ENCODE data around the gene EEFSEC.

EEFSEC gene

DNA sequence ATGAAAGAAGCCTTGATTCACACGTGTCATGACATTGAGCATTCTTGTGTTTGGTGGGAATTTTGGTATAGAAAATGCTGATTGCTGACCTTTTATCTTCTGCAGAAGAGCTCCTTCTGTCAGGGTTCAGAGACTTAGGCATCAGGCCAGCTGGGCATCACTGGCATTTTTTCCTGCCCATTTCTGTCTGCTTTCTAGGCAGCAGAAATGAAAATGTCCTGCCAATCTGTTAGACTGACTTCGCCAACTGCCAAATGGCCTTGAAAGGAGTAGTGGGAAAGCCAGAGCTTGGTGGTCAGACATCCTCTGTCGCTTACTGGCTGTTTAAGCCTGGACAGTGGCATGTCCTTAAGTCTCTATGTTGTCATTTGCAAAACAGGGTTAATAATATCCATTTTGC, 57.4 kb downstream of the EEFSEC start:
- H3K9ac ChIP-seq (ENCODE audit: low read depth in 1 of 2, low read length in 2 of 2), result no peak overlapping the region
- no peaks in the 10 kb centered on the region for H3K27me3 ChIP-seq (ENCODE audit: control insufficient read depth in 1 of 2, insufficient read depth in 2 of 2, low read length in 2 of 2)
- H3K27ac ChIP-seq (ENCODE audit: low read depth, low read length), result no peak overlapping the region
- H3K4me1 ChIP-seq (ENCODE audit: control insufficient read depth in 1 of 2, insufficient read depth in 2 of 2, low read length in 2 of 2), result no peaks in the 10 kb centered on the region
- no peaks in the 10 kb centered on the region for H3K36me3 ChIP-seq (ENCODE audit: control insufficient read depth in 1 of 2, insufficient read depth in 2 of 2, low read length in 2 of 2)
- no peak overlapping the region for H3K4me3 ChIP-seq (ENCODE audit: low read depth in 1 of 2, low read length in 2 of 2)
- H3K9me3 ChIP-seq (ENCODE audit: control insufficient read depth in 1 of 2, low read length in 2 of 2), result no peaks in the 10 kb centered on the region

DNA sequence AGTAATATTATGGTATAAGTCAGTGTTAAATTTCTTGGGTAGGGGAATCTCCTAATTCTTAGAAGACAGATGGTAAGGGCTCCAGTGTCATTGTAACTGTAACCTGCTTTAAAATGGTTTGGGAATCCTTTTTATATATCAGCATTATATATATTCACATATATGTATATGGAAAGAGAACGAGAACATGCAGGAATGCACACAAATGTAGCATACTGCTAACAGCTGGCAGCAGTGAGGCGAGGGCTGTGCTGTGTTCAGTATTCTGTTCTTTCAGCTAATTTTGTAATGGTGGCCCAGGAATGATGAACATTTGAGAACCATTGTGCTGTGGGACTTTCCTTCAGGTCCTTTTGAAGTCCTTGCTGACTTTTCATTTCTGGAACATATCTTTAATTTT, 60.8 kb downstream of the EEFSEC start:
- H3K4me1 ChIP-seq (ENCODE audit: control insufficient read depth in 1 of 2, insufficient read depth in 2 of 2, low read length in 2 of 2), result peaks cover 2 to 9% of the 10 kb centered on the region in 2 donors
- H3K27ac ChIP-seq (ENCODE audit: low read depth, low read length), result no peak overlapping the region
- no peak overlapping the region for H3K9ac ChIP-seq (ENCODE audit: low read depth in 1 of 2, low read length in 2 of 2)
- no peaks in the 10 kb centered on the region for H3K27me3 ChIP-seq (ENCODE audit: control insufficient read depth in 1 of 2, insufficient read depth in 2 of 2, low read length in 2 of 2)
- no peaks in the 10 kb centered on the region for H3K36me3 ChIP-seq (ENCODE audit: control insufficient read depth in 1 of 2, insufficient read depth in 2 of 2, low read length in 2 of 2)
- H3K9me3 ChIP-seq (ENCODE audit: control insufficient read depth in 1 of 2, low read length in 2 of 2), result no peaks in the 10 kb centered on the region
- H3K4me3 ChIP-seq (ENCODE audit: low read depth in 1 of 2, low read length in 2 of 2), result no peak overlapping the region

DNA sequence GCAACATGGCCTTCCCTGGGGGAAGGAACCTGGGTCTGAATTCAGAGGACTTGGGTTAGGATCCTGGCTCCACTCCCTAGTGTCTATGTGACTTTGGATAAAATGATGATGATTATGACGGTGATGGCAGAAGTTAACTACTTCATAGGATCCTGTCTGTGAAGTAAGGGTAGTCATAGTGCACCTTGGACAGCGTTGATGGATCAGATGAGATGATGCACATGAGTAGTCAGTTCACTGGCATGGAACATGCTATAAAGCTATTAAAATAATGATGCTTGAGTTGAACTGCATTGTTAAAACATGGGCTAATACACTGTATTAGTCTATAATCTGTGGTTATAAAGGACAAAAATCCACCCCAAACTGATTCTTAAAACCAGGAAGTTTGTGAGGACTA, 62.0 kb downstream of the EEFSEC start:
- Histone ChIP-seq H3K36me3 (ENCODE audit: control insufficient read depth in 1 of 2, insufficient read depth in 2 of 2, low read length in 2 of 2) (no peaks in the 10 kb centered on the region), H3K4me3 (ENCODE audit: low read depth in 1 of 2, low read length in 2 of 2) (no peak overlapping the region), H3K4me1 (ENCODE audit: control insufficient read depth in 1 of 2, insufficient read depth in 2 of 2, low read length in 2 of 2) (peaks cover 2 to 9% of the 10 kb centered on the region in 2 donors), H3K9ac (ENCODE audit: low read depth in 1 of 2, low read length in 2 of 2) (no peak overlapping the region), H3K27me3 (ENCODE audit: control insufficient read depth in 1 of 2, insufficient read depth in 2 of 2, low read length in 2 of 2) (no peaks in the 10 kb centered on the region), H3K27ac (ENCODE audit: low read depth, low read length) (no peak overlapping the region), H3K9me3 (ENCODE audit: control insufficient read depth in 1 of 2, low read length in 2 of 2) (no peaks in the 10 kb centered on the region)

DNA sequence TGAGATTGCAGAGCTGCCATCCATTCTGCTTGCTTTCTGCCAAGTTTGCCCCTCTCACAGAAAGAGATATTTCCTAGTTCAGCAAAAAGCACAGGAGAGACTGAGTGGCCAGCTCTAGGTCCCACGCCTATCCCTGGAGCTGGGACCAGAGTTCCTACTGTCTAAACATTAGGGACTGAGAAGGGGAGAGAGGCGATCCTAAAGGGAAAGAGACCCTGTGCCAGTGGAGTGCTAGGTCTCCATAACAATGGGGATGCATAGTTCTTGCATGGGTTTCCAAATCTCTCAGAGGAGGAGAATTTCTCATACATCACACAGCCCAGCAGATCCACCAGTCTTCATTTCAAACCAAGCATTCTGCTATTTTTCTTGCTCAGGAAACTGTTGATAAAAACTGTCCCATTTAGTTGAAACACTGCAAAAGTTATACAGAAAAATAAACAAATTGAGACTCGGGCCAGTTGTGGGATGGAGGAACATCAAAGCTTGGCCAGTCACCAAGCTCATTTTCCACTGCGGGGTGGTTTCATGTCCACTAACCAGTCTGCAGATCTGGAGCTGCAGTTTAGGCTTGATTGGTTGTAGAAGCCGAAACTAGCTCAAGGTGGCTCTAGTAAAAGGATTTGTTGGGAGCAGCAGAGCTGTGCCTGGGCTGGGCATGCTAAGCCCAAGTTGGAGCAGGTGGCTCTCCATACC, 62.7 kb downstream of the EEFSEC start:
- H3K36me3 ChIP-seq (ENCODE audit: control insufficient read depth in 1 of 2, insufficient read depth in 2 of 2, low read length in 2 of 2), result no peaks in the 10 kb centered on the region
- peaks cover 2 to 9% of the 10 kb centered on the region in 2 donors for H3K4me1 ChIP-seq (ENCODE audit: control insufficient read depth in 1 of 2, insufficient read depth in 2 of 2, low read length in 2 of 2)

DNA sequence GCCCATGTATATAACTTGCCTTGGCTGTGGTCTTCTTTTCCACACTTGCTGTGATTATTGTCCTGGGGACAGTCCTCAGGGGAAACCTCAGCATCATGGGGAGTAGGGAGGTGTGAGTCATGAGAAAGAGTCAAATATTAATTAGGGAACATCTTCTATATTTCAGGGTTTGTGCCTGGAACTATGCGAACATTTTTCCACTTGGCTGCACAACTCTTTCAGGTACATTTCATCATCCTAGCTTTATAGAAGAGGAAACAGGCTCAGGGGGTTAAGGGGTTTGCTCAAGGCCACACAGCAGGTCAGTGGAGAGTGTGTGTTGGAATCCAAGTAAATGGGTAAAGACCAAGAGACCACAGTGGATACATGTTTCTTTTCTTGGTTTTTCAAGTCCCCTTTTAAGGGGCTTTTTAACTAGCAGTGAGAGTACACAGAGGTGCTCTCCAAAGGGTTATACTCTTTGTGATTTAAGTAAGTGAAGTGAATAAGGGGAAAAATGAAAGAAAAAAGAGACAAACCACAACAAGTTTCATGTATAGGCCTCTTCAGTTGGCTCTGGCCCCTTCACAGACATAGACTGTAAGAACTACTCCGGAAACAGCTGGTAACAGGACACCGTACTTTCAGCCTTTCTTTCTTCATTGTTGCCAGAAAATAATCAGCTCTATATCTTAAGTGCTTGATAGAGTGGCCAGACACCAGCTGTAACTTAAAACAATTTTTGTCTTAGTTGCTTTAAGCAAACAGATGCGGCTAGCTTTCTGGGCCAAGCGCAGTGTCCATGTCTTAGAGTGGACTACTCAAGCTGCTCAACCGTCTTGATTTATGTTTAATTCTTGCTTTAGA, 64.6 kb downstream of the EEFSEC start:
- Histone ChIP-seq H3K9me3 (ENCODE audit: control insufficient read depth in 1 of 2, low read length in 2 of 2) (peaks cover 5% of the 10 kb centered on the region in 2 donors), H3K36me3 (ENCODE audit: control insufficient read depth in 1 of 2, insufficient read depth in 2 of 2, low read length in 2 of 2) (no peaks in the 10 kb centered on the region), H3K9ac (ENCODE audit: low read depth in 1 of 2, low read length in 2 of 2) (no peak overlapping the region), H3K27me3 (ENCODE audit: control insufficient read depth in 1 of 2, insufficient read depth in 2 of 2, low read length in 2 of 2) (no peaks in the 10 kb centered on the region), H3K4me1 (ENCODE audit: control insufficient read depth in 1 of 2, insufficient read depth in 2 of 2, low read length in 2 of 2) (peaks cover 2 to 9% of the 10 kb centered on the region in 2 donors), H3K4me3 (ENCODE audit: low read depth in 1 of 2, low read length in 2 of 2) (no peak overlapping the region), H3K27ac (ENCODE audit: low read depth, low read length) (no peak overlapping the region)

More for the DNA sequence above, 62.7 kb downstream of the EEFSEC start:
- H3K9ac ChIP-seq (ENCODE audit: low read depth in 1 of 2, low read length in 2 of 2), result no peak overlapping the region
- no peak overlapping the region for H3K27ac ChIP-seq (ENCODE audit: low read depth, low read length)
- no peaks in the 10 kb centered on the region for H3K9me3 ChIP-seq (ENCODE audit: control insufficient read depth in 1 of 2, low read length in 2 of 2)
- no peaks in the 10 kb centered on the region for H3K27me3 ChIP-seq (ENCODE audit: control insufficient read depth in 1 of 2, insufficient read depth in 2 of 2, low read length in 2 of 2)
- H3K4me3 ChIP-seq (ENCODE audit: low read depth in 1 of 2, low read length in 2 of 2), result no peak overlapping the region

DNA sequence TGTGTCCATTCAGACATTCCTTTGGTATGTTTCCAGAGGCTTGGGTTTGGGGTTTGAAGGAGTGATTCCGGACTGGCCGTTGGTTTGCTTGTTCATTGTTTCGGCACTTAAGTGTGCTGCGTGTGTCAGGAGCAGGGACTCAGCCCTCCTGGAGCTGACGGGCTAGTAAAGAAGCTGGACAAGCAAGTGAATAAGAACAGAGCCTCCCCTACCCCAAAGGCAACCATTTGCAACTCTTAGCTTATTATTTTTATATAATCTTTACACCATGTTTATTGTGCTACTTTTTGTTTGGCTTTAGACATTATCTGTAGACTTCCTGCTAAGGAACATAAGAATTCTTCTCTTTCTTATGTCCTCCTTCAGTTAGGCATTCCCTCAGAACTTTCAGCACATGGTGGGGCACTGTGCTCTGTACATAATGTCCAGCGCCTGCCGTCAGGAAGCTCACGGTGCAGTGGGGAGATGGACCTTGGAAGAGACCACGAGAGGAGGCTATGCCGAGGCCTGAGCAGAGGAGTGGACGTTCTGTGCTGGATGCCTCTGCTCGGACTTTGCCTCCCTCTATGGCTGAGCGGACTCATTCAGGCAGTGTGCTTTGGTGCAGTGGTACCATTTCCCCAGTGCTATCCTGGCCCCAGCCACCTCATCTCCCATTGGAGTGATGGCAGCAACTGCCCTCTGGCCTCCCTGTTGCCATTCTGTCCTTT, 65.4 kb downstream of the EEFSEC start:
- Histone ChIP-seq H3K4me1 (ENCODE audit: control insufficient read depth in 1 of 2, insufficient read depth in 2 of 2, low read length in 2 of 2) (peaks cover 2 to 9% of the 10 kb centered on the region in 2 donors), H3K9me3 (ENCODE audit: control insufficient read depth in 1 of 2, low read length in 2 of 2) (peaks cover 11 to 12% of the 10 kb centered on the region in 2 donors), H3K4me3 (ENCODE audit: low read depth in 1 of 2, low read length in 2 of 2) (no peak overlapping the region), H3K9ac (ENCODE audit: low read depth in 1 of 2, low read length in 2 of 2) (no peak overlapping the region), H3K36me3 (ENCODE audit: control insufficient read depth in 1 of 2, insufficient read depth in 2 of 2, low read length in 2 of 2) (no peaks in the 10 kb centered on the region), H3K27me3 (ENCODE audit: control insufficient read depth in 1 of 2, insufficient read depth in 2 of 2, low read length in 2 of 2) (no peaks in the 10 kb centered on the region), H3K27ac (ENCODE audit: low read depth, low read length) (no peak overlapping the region)

DNA sequence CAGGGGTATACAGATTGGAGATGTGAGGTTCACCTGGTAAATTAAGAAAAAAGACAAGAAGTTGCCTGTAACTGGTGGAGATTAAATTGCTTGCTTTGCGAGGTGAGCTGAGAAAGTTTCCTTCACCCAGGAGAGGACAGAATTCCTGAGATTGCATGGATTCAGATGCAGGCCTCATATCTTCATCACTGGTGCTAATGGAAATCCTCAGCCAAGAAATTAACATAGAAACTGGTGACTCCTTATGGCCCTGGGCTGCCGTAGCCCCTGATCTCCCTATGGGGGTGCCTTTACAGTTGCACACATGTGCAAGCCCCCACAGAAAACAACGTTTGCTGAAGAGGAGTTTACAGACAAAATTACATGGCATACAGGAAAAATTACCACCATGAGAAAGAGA, 68.0 kb downstream of the EEFSEC start:
- Histone ChIP-seq H3K9me3 (ENCODE audit: control insufficient read depth in 1 of 2, low read length in 2 of 2) (peaks cover 11 to 12% of the 10 kb centered on the region in 2 donors), H3K9ac (ENCODE audit: low read depth in 1 of 2, low read length in 2 of 2) (no peak overlapping the region), H3K4me1 (ENCODE audit: control insufficient read depth in 1 of 2, insufficient read depth in 2 of 2, low read length in 2 of 2) (peaks cover 2 to 7% of the 10 kb centered on the region in 2 donors), H3K36me3 (ENCODE audit: control insufficient read depth in 1 of 2, insufficient read depth in 2 of 2, low read length in 2 of 2) (no peaks in the 10 kb centered on the region), H3K4me3 (ENCODE audit: low read depth in 1 of 2, low read length in 2 of 2) (no peak overlapping the region), H3K27me3 (ENCODE audit: control insufficient read depth in 1 of 2, insufficient read depth in 2 of 2, low read length in 2 of 2) (no peaks in the 10 kb centered on the region), H3K27ac (ENCODE audit: low read depth, low read length) (no peak overlapping the region)

DNA sequence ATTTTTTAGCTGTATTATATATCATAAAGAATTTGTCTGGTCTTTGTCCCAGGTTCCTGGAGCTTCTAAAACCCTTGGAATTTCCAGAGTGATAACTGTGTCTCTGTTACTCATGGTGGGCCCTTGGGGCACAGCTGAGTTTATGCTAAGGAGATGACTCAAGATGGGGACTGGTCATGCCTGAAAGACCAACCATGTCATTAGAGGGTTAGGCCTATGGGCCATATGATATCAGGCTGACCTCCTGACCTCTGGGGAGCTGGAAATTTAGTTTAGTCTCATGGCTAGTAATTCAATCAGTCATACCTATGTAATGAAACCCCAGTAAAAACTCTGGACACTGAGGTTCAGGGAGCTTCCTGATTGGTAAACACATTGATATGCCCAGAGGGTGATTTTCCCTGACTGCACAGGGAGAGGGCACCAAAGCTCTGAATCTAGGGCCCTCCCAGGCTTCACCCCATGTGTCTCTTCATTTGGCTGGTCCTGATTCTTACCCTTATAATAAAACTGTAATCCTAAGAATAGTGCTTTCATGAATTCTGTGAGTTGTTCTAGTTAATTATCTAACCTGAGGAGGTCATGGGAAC, 69.6 kb downstream of the EEFSEC start:
- no peak overlapping the region for H3K4me3 ChIP-seq (ENCODE audit: low read depth in 1 of 2, low read length in 2 of 2)
- no peaks in the 10 kb centered on the region for H3K36me3 ChIP-seq (ENCODE audit: control insufficient read depth in 1 of 2, insufficient read depth in 2 of 2, low read length in 2 of 2)
- H3K9ac ChIP-seq (ENCODE audit: low read depth in 1 of 2, low read length in 2 of 2), result no peak overlapping the region
- H3K27me3 ChIP-seq (ENCODE audit: control insufficient read depth in 1 of 2, insufficient read depth in 2 of 2, low read length in 2 of 2), result no peaks in the 10 kb centered on the region
- no peak overlapping the region for H3K27ac ChIP-seq (ENCODE audit: low read depth, low read length)
- H3K4me1 ChIP-seq (ENCODE audit: control insufficient read depth in 1 of 2, insufficient read depth in 2 of 2, low read length in 2 of 2), result peaks cover 0 to 3% of the 10 kb centered on the region in 2 donors
- H3K9me3 ChIP-seq (ENCODE audit: control insufficient read depth in 1 of 2, low read length in 2 of 2), result peaks cover 11 to 12% of the 10 kb centered on the region in 2 donors

DNA sequence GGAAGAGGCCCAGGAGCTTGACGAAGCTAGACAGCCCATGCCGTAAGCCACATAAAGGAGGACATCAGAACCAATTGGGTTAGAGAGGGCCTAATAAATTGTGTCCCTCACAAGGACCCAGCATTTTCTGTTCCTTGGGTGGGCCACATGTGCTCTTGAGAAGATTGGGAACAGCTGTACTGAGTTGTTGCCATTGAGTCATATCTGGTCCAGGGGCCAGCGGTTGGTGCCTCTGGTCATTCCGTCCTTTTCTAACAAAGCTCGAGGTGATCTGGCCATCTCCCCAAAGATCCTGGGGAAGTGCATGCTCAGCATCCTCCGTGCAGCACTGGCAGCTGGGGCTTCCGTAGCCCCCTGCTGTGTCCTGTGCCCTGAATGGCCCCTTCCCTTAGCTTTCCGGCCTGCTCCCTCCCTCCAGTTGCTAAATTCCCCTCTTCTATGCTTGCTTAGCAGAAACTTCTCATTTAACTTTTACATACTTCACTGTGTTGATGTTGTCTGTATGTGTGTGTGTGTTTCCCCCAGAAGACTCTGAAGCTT, 73.0 kb downstream of the EEFSEC start:
- Histone ChIP-seq H3K27me3 (ENCODE audit: control insufficient read depth in 1 of 2, insufficient read depth in 2 of 2, low read length in 2 of 2) (no peaks in the 10 kb centered on the region), H3K9me3 (ENCODE audit: control insufficient read depth in 1 of 2, low read length in 2 of 2) (peaks cover 11 to 12% of the 10 kb centered on the region in 2 donors), H3K36me3 (ENCODE audit: control insufficient read depth in 1 of 2, insufficient read depth in 2 of 2, low read length in 2 of 2) (no peaks in the 10 kb centered on the region), H3K4me3 (ENCODE audit: low read depth in 1 of 2, low read length in 2 of 2) (no peak overlapping the region), H3K4me1 (ENCODE audit: control insufficient read depth in 1 of 2, insufficient read depth in 2 of 2, low read length in 2 of 2) (no peaks in the 10 kb centered on the region), H3K9ac (ENCODE audit: low read depth in 1 of 2, low read length in 2 of 2) (no peak overlapping the region), H3K27ac (ENCODE audit: low read depth, low read length) (no peak overlapping the region)
